Adrenal gland (tissue), 12 donors: ENCODE results near the gene GGA1. TPM values are rescaled to one million over a fixed set of nuclear protein-coding genes. Genes with fewer than 3 reads are reported as not detected.

Experiments
- DNase-seq, 7 donors: peaks; one replicate each; pipeline ENCODE4 v3.0.0-alpha.2; 2019 to 2020
- H3K27ac ChIP-seq, 5 donors: fragments of 200-600 bp; sonication (generic) in 4 of 5; 1 replicate in 3 of 5; 2 replicates in 2 of 5; pipeline versions ENCODE4 v1.5.1 to v1.8.0; 2016 to 2020; ENCODE audit warnings: mild to moderate bottlenecking in 1 of 5
- H3K27me3 ChIP-seq: fragments of 200-600 bp; 2 replicates; pipeline ENCODE4 v1.8.0; 2021
- H3K36me3 ChIP-seq, 2 donors: fragments of 200-600 bp; replicated peaks in 1 of 2; 1 replicate in 1 of 2; 2 replicates in 1 of 2; pipeline versions ENCODE4 v1.5.1 to v1.8.0; 2018 to 2022
- H3K4me1 ChIP-seq, 2 donors: fragments of 200-600 bp; replicated peaks in 1 of 2; 1 replicate in 1 of 2; 2 replicates in 1 of 2; pipeline versions ENCODE4 v1.5.1 to v1.8.0; 2018 to 2021
- H3K4me3 ChIP-seq, 4 donors: fragments of 200-600 bp; sonication (generic) in 3 of 4; one replicate each; pipeline ENCODE4 v1.5.1; 2016 to 2018
- H3K9me3 ChIP-seq, 3 donors: fragments of 200-600 bp; sonication (generic) in 1 of 3; replicated peaks in 1 of 3; 1 replicate in 2 of 3; 2 replicates in 1 of 3; pipeline versions ENCODE4 v1.5.1 to v1.8.0; 2016 to 2021
- POLR2A ChIP-seq, 2 donors: fragments of 450-650 bp; IDR thresholded peaks; one replicate each; pipeline ENCODE4 v1.6.1; 2017; ENCODE audit warnings: antibody characterized with exemption in 2 of 2, mild to moderate bottlenecking in 2 of 2, moderate library complexity in 1 of 2
- WGBS, 4 donors: extraction: QIAGEN DNeasy Blood & Tissue Kit in 2 of 4; methylation state at CpG; one replicate each; pipeline versions ENCODE4 v1.1.5 to v1.1.7; 2013 to 2017; 5-methylcytosine and 5-hydroxymethylcytosine counted together
- intact Hi-C, 2 donors: fragments of 100-400 bp; cut with DNase I; formaldehyde crosslinking; loops; one replicate each; pipeline versions ENCODE4 v1.14.1 to v1.15.0; 2022 to 2023
- polyA plus RNA-seq, 3 donors: library from polyadenylated mRNA; stranded (reverse); fragments of 200-250 nt in 2 of 3; fragments of 350-450 nt in 1 of 3; fragmentation: Illumina TruSeq in 1 of 3; extraction: RNeasy Lipid Tissue Mini Kit (QIAGEN cat#74804) in 1 of 3; gene quantifications; one replicate each; pipeline ENCODE4 v1.2.3, GENCODE V29; 2013 to 2014
- total RNA-seq, 9 donors: library from RNA; depleted of rRNA in 4 of 9; stranded (reverse); fragments of >200 nt in 4 of 9; fragments of 120-200 nt in 1 of 9; fragmentation: NEBNext Ultra II Directional in 1 of 9; extraction: Animal tissue kit (Norgen Biotek cat#: 25700) in 1 of 9; gene quantifications; one replicate each; pipeline versions ENCODE4 v1.1.0 to v1.2.4, GENCODE V29; 2013 to 2023
- TF ChIP-seq, protein P1 (sequence below), 6 experiments: fragments of 450-650 bp in 4 of 6; fragments of 200-600 bp in 2 of 6; sonication (generic) in 1 of 6; IDR thresholded peaks; 1 replicate in 5 of 6; 2 replicates in 1 of 6; pipeline versions ENCODE4 v1.5.1 to v1.8.0; 2016 to 2021; ENCODE audit warnings: antibody characterized with exemption in 6 of 6, mild to moderate bottlenecking in 2 of 6, moderate library complexity in 1 of 6
- donor health status: healthy with polysubstance abuse.
- donor health status: Bipolar disorder and iron deficiency.
- donor health status: DM: yes; HTN: yes; CAD: no.
- donor health status: DM: no; HTN: no; CAD: no.
- donor health status: DM: no; HTN: no; CAD: no.
- donor health status: DM: yes; HTN: yes; CAD: no.

GGA1 gene
- total and polyA plus RNA-seq, 12 donors = 30.6 to 160 (median 65.6) TPM

DNA sequence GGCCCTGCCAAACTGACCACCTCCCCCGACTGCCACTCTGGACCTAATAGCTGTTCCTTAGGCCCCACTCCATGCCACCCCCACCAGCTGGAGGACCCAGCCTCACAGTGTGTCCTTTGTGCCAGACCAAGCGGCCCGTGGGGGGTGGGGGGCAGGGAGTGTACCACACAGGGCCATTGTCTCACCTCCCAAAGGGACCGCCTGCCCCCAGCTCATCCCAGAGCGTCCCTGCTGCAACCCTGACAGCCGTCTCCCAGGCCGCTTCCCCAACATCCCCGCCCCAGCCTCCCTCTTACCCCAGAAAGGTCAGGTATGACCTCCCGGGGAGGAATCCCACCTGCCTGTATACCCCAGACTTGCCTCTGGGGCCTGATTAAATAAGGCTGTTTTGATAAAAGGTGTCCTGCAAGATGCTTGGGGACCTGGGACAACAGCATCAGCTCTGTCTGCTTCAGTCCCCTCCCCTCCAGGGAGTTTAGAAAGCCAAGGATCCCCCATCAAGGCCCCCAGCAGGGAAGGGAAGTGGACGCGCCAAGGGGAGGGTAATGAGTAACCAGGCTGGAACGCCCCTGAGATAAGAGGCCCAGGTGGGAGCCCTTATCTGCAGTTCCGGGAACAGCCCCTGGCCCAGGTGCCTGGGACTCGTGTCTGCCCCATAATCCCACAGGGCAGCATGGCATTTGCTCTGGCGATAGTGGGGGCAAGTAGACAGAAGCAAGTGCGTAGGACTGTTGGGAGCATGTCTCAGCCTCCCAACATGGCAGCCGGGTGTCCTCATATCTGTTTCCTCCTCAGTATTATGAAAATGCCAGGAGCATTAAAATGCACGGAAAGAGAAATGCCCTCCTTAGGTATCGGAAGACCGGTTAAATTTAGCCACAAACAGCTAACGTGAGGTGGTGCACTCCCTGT lies 39.4 kb upstream of the GGA1 start:
- TF ChIP-seq, protein P1, sequence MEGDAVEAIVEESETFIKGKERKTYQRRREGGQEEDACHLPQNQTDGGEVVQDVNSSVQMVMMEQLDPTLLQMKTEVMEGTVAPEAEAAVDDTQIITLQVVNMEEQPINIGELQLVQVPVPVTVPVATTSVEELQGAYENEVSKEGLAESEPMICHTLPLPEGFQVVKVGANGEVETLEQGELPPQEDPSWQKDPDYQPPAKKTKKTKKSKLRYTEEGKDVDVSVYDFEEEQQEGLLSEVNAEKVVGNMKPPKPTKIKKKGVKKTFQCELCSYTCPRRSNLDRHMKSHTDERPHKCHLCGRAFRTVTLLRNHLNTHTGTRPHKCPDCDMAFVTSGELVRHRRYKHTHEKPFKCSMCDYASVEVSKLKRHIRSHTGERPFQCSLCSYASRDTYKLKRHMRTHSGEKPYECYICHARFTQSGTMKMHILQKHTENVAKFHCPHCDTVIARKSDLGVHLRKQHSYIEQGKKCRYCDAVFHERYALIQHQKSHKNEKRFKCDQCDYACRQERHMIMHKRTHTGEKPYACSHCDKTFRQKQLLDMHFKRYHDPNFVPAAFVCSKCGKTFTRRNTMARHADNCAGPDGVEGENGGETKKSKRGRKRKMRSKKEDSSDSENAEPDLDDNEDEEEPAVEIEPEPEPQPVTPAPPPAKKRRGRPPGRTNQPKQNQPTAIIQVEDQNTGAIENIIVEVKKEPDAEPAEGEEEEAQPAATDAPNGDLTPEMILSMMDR (IDR thresholded peaks at IDR 0.05) = peak in 1 of 6 experiments; percentile 5
- TF ChIP-seq POLR2A (IDR thresholded peaks at IDR 0.05) = no peak
- Histone ChIP-seq H3K4me3 (no peak overlapping the region), H3K36me3 (peaks cover 0 to 25% of the 10 kb centered on the region in 2 donors), H3K27me3 (no peaks in the 10 kb centered on the region), H3K4me1 (peaks cover 42 to 68% of the 10 kb centered on the region in 2 donors), H3K27ac (peak overlapping the region in 3 of 5 donors; percentile 32 to 53 (median 42)), H3K9me3 (no peaks in the 10 kb centered on the region)
- WGBS, 4 donors = 36 to 50% (median 46%) methylated on average over 12 to 21 of the region's 21 CpGs
- peak in 3 of 7 donors; percentile 25 to 55 (median 45) for DNase-seq
- intact Hi-C loops = no loop called here

GRCh38 chr22:37569921-37570660 lies 38.5 kb upstream of the GGA1 start:
- H3K27me3 ChIP-seq = no peaks in the 10 kb centered on the region
- intact Hi-C loops = no loop called here

DNA sequence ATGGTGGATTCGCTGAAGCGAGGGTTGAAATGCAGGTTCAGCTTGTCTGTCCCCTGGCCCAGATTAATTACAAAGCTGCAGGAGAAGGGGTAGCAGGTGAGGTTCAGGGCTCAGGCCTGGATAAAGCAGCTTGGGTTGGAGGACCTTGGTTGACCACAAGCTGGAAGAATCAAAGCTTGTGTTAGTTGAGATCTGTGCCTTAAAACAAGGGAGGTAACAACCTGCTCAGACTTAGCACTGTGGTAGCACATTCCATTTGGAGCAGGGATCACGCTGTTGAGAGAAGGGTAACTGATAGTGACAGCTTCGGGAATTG lies 38.0 kb upstream of the GGA1 start:
- intact Hi-C loops = no loop called here
- Histone ChIP-seq H3K27ac (peak overlapping the region in 2 of 5 donors; percentile 42 to 53), H3K36me3 (peaks cover 0 to 25% of the 10 kb centered on the region in 2 donors), H3K4me3 (no peak overlapping the region), H3K4me1 (peaks cover 33 to 58% of the 10 kb centered on the region in 2 donors), H3K9me3 (no peaks in the 10 kb centered on the region), H3K27me3 (no peaks in the 10 kb centered on the region)
- TF ChIP-seq, protein P1 (IDR thresholded peaks at IDR 0.05) = no peak
- no peak for TF ChIP-seq POLR2A (IDR thresholded peaks at IDR 0.05)
- no peak for DNase-seq
- WGBS, 4 donors = 63 to 79% (median 75%) methylated on average over 4 of the region's 4 CpGs

More at GRCh38 chr22:37569921-37570660, 38.5 kb upstream of the GGA1 start:
- 32 to 53% (median 45%) methylated on average over 9 of the region's 9 CpGs for WGBS, 4 donors
- no peaks in the 10 kb centered on the region for H3K9me3 ChIP-seq
- peak in 6 of 7 donors; percentile 56 to 85 (median 73) for DNase-seq
- TF ChIP-seq, protein P1 (IDR thresholded peaks at IDR 0.05) = no peak
- peak in 1 of 2 donors; percentile 5 for TF ChIP-seq POLR2A (IDR thresholded peaks at IDR 0.05)
- peaks cover 0 to 25% of the 10 kb centered on the region in 2 donors for H3K36me3 ChIP-seq
- no peak overlapping the region for H3K4me3 ChIP-seq
- H3K27ac ChIP-seq = peak overlapping the region in 3 of 5 donors; percentile 32 to 53 (median 42)
- H3K4me1 ChIP-seq = peaks cover 37 to 64% of the 10 kb centered on the region in 2 donors
